Measurements from ENCODE around the gene USP7. TPM values are rescaled to one million over a fixed set of nuclear protein-coding genes. Genes with fewer than 3 reads are reported as not detected.

USP7 gene
- polyA plus RNA-seq, 1 donor (not counting 4 experiments of a cell fraction or from before 2014, with no cell fraction given), result 63.4 TPM

- Histone ChIP-seq H3K27ac (ENCODE audit: control insufficient read depth, insufficient read depth, low read length) (peak overlapping the region; percentile 19), H3K4me1 (ENCODE audit: control insufficient read depth, extremely low read depth, insufficient read depth, low read length) (peaks cover 34% of the 10 kb centered on the region), H3K4me2 (ENCODE audit: control insufficient read depth, extremely low read depth, insufficient read depth, low read depth, low read length) (no peak overlapping the region), H4K20me1 (ENCODE audit: control insufficient read depth, extremely low read depth, insufficient read depth, low read length) (no peaks in the 10 kb centered on the region), H3K4me3 (ENCODE audit: control insufficient read depth in 2 of 3, extremely low read depth in 1 of 3, insufficient read depth in 2 of 3, low read depth in 1 of 3, low read length in 3 of 3) (no peak overlapping the region), H3K9me1 (ENCODE audit: control insufficient read depth, extremely low read depth, insufficient read depth, low read length) (peaks cover 2% of the 10 kb centered on the region), H3K36me3 (ENCODE audit: control insufficient read depth in 2 of 2, extremely low read depth in 1 of 2, insufficient read depth in 2 of 2, low read length in 2 of 2) (peaks cover 30 to 34% of the 10 kb centered on the region in 2 experiments), H3K9me3 (ENCODE audit: control insufficient read depth, low read depth, low read length) (no peaks in the 10 kb centered on the region), H3K79me2 (ENCODE audit: control insufficient read depth, insufficient read depth, low read length) (no peaks in the 10 kb centered on the region), H3K27me3 (ENCODE audit: control insufficient read depth, extremely low read depth, insufficient read depth, low read length) (no peaks in the 10 kb centered on the region), H2AFZ (ENCODE audit: control insufficient read depth, low read length) (no peak overlapping the region), H3K9ac (ENCODE audit: control insufficient read depth, extremely low read depth, insufficient read depth, low read length) (no peak overlapping the region)
- DNase-seq (ENCODE audit: low read depth, low spot score) (no peak), FAIRE-seq (no peak)
- no peak for TF ChIP-seq CTCF (optimal IDR thresholded peaks at IDR 0.05 in 1 of 3, IDR thresholded peaks at IDR 0.05 in 1 of 3, conservative IDR thresholded peaks at IDR 0.05 in 1 of 3; ENCODE audit: extremely low read depth in 1 of 3, insufficient read depth in 2 of 3, low read length in 3 of 3)
- TF ChIP-seq EZH2 (IDR thresholded peaks at IDR 0.05; ENCODE audit: low read length), result no peak
- dilution Hi-C loops (cut with MboI; ENCODE audit: extremely low pct_ligation_motif_present, low sequenced_read_pairs), result no loop called here
These were observed 111.2 kb downstream of the USP7 start for GRCh38 chr16:8852534-8852933.

GRCh38 chr16:8851761-8852403 is 111.8 kb downstream of the USP7 start:
- dilution Hi-C loops (cut with MboI; ENCODE audit: extremely low pct_ligation_motif_present, low sequenced_read_pairs), result no loop called here
- H3K79me2 ChIP-seq (ENCODE audit: control insufficient read depth, insufficient read depth, low read length), result no peaks in the 10 kb centered on the region
- H3K36me3 ChIP-seq (ENCODE audit: control insufficient read depth in 2 of 2, extremely low read depth in 1 of 2, insufficient read depth in 2 of 2, low read length in 2 of 2), result peaks cover 31 to 37% of the 10 kb centered on the region in 2 experiments
- no peaks in the 10 kb centered on the region for H3K9me3 ChIP-seq (ENCODE audit: control insufficient read depth, low read depth, low read length)
- H3K9me1 ChIP-seq (ENCODE audit: control insufficient read depth, extremely low read depth, insufficient read depth, low read length), result peaks cover 2% of the 10 kb centered on the region
- TF ChIP-seq EZH2 (IDR thresholded peaks at IDR 0.05; ENCODE audit: low read length) (no peak), CTCF (optimal IDR thresholded peaks at IDR 0.05 in 1 of 3, IDR thresholded peaks at IDR 0.05 in 1 of 3, conservative IDR thresholded peaks at IDR 0.05 in 1 of 3; ENCODE audit: extremely low read depth in 1 of 3, insufficient read depth in 2 of 3, low read length in 3 of 3) (no peak)
- H3K9ac ChIP-seq (ENCODE audit: control insufficient read depth, extremely low read depth, insufficient read depth, low read length), result no peak overlapping the region
- H4K20me1 ChIP-seq (ENCODE audit: control insufficient read depth, extremely low read depth, insufficient read depth, low read length), result no peaks in the 10 kb centered on the region
- no peak overlapping the region for H3K27ac ChIP-seq (ENCODE audit: control insufficient read depth, insufficient read depth, low read length)
- DNase-seq (ENCODE audit: low read depth, low spot score), result no peak
- H2AFZ ChIP-seq (ENCODE audit: control insufficient read depth, low read length), result no peak overlapping the region
- FAIRE-seq, result no peak
- H3K27me3 ChIP-seq (ENCODE audit: control insufficient read depth, extremely low read depth, insufficient read depth, low read length), result no peaks in the 10 kb centered on the region
- H3K4me1 ChIP-seq (ENCODE audit: control insufficient read depth, extremely low read depth, insufficient read depth, low read length), result peaks cover 34% of the 10 kb centered on the region
- H3K4me3 ChIP-seq (ENCODE audit: control insufficient read depth in 2 of 3, extremely low read depth in 1 of 3, insufficient read depth in 2 of 3, low read depth in 1 of 3, low read length in 3 of 3), result no peak overlapping the region
- H3K4me2 ChIP-seq (ENCODE audit: control insufficient read depth, extremely low read depth, insufficient read depth, low read depth, low read length), result no peak overlapping the region
